Nephron (organoid): ENCODE measurements around the gene ZNF337.

ENCODE experiments used
- H3K27ac Mint-ChIP-seq, 3 experiments: 2 replicates each; pipeline ENCODE4 v1.8.0; 2020; ENCODE audit warnings: mixed read lengths in 3 of 3, mild to moderate bottlenecking in 2 of 3, moderate library complexity in 1 of 3
- H3K27me3 Mint-ChIP-seq: 2 replicates; pipeline ENCODE4 v1.8.0; 2021; ENCODE audit warnings: low read depth, mild to moderate bottlenecking, moderate library complexity, mixed read lengths
- H3K36me3 Mint-ChIP-seq: 2 replicates; pipeline ENCODE4 v1.8.0; 2020; ENCODE audit warnings: low read depth, mixed read lengths
- H3K4me1 Mint-ChIP-seq: 2 replicates; pipeline ENCODE4 v1.8.0; 2020; ENCODE audit warnings: mixed read lengths
- H3K4me3 Mint-ChIP-seq, 3 experiments: 2 replicates each; pipeline ENCODE4 v1.8.0; 2020; ENCODE audit warnings: mild to moderate bottlenecking in 3 of 3, mixed read lengths in 3 of 3, moderate library complexity in 2 of 3
- H3K9me3 Mint-ChIP-seq: 2 replicates; pipeline ENCODE4 v1.8.0; 2020; ENCODE audit warnings: mixed read lengths
- CTCF ChIP-seq, 3 experiments: fragments of 200-600 bp; sonication (generic); IDR thresholded peaks; one replicate each; pipeline ENCODE4 v1.5.0; 2021; ENCODE audit warnings: antibody characterized with exemption in 3 of 3; ENCODE audit not compliant: unreplicated experiment in 3 of 3

ZNF337 gene

DNA sequence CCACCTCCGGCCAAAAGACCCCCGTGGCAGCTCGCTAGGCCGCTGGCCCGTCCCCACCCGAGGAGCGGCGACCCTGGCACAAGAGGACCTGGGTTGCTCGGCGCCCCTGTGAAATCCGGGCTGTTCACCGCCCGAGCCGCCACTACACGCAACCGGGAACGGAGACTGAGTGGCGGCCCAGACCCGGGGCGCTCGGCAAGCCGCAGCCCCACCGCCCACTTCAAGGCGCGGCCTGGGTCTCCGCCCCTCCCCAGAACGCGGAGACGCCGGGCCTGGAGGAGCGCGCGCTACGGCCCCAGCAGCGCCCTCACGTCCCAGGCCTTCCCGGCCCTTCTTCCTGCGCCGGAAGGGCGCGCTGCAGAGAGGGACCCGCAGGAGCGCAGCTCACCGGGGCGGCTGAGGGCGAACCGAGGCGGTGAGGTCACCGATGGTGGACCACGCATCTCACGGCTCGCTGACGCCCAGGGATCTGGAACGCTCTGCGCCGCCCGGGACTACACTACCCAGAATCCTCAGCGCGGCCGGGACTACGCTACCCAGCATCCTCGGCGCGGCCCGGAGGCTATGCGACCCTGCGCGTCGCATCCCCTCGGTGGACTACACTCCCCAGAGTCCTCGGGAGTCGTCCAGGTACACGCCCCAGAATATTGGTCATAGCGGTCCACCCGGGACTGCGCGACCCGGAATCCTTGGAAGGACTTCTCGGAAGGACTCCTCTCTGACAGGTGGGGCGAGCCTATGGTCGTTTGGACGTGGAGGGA lies at the start of gene ZNF337:
TSS of gene ZNF337 (minus strand) at position 483 of the 761 bp plus-strand sequence. CDS start 10,436 bp downstream, outside the sequence.
- no peaks in the 10 kb centered on the region for H3K27me3 Mint-ChIP-seq
- peak within 1 kb of the TSS; percentile 97 for H3K4me3 Mint-ChIP-seq
- H3K27ac Mint-ChIP-seq: peak within 1 kb of the TSS; percentile 86 to 98 (median 96)
- no peak for TF ChIP-seq CTCF (IDR thresholded peaks at IDR 0.05; ENCODE audit: unreplicated experiment in 3 of 3)
- H3K36me3 Mint-ChIP-seq: peaks cover 20% of the 10 kb centered on the region
- peaks cover 19% of the 10 kb centered on the region for H3K4me1 Mint-ChIP-seq
- H3K9me3 Mint-ChIP-seq: peaks cover 20% of the 10 kb centered on the region

- no peaks in the 10 kb centered on the region for H3K36me3 Mint-ChIP-seq
Measured at GRCh38 chr20:25745738-25746137, 49.1 kb upstream of the ZNF337 start.

DNA sequence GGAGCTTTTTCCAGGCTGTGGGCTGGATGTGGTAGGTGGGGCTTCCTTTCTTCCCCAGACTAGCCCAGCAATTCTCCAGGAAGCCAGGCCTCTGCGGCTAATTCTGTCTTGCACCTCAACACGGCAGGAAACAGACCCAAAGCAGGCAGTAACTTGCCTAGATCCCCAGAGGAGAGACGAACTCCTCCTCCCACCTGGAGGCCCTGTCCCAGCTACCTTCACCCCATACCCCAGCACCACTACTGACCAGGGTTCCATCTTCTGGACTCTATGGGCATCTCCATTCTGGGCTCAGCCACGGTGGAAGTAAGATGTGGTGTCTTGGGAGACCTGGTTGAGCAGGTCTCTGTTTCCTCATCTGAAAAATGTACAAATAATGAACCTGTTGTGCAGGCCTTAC lies 48.4 kb upstream of the ZNF337 start:
- Mint-ChIP-seq H3K9me3 (no peaks in the 10 kb centered on the region), H3K4me3 (no peak overlapping the region), H3K27ac (no peak overlapping the region), H3K4me1 (no peaks in the 10 kb centered on the region), H3K36me3 (no peaks in the 10 kb centered on the region), H3K27me3 (no peaks in the 10 kb centered on the region)
- TF ChIP-seq CTCF (IDR thresholded peaks at IDR 0.05; ENCODE audit: unreplicated experiment in 3 of 3): no peak

More at GRCh38 chr20:25745738-25746137, 49.1 kb upstream of the ZNF337 start:
- Mint-ChIP-seq H3K4me3 (no peak overlapping the region), H3K4me1 (no peaks in the 10 kb centered on the region), H3K27me3 (no peaks in the 10 kb centered on the region), H3K27ac (no peak overlapping the region), H3K9me3 (no peaks in the 10 kb centered on the region)
- TF ChIP-seq CTCF (IDR thresholded peaks at IDR 0.05; ENCODE audit: unreplicated experiment in 3 of 3): no peak

- H3K9me3 Mint-ChIP-seq: no peaks in the 10 kb centered on the region
- no peak overlapping the region for H3K27ac Mint-ChIP-seq
- H3K4me1 Mint-ChIP-seq: no peaks in the 10 kb centered on the region
Measured at GRCh38 chr20:25744261-25744660, 47.6 kb upstream of the ZNF337 start.

DNA sequence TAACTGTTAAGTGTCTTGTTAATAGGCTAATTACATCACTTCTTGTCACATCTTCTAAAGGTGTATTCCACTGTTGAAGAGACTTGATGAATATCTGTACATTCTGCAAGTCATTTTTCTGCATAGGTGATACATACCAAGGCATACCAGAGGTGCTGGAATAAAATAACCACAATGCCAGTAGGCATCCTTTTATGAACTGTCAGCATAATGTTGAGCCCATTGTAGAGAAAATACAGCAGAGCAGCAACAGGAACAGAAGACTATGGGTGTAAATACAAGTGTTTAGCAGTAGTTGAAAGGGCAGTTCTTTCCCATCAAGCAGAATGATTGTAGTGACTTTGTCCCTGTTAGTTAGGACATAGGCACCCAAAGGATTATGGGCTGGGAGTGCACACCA lies 44.4 kb upstream of the ZNF337 start:
- no peak for TF ChIP-seq CTCF (IDR thresholded peaks at IDR 0.05; ENCODE audit: unreplicated experiment in 3 of 3)
- H3K4me1 Mint-ChIP-seq: no peaks in the 10 kb centered on the region
- H3K9me3 Mint-ChIP-seq: no peaks in the 10 kb centered on the region
- no peaks in the 10 kb centered on the region for H3K27me3 Mint-ChIP-seq
- H3K27ac Mint-ChIP-seq: no peak overlapping the region
- no peaks in the 10 kb centered on the region for H3K36me3 Mint-ChIP-seq
- no peak overlapping the region for H3K4me3 Mint-ChIP-seq

More at GRCh38 chr20:25744261-25744660, 47.6 kb upstream of the ZNF337 start:
- no peak for TF ChIP-seq CTCF (IDR thresholded peaks at IDR 0.05; ENCODE audit: unreplicated experiment in 3 of 3)
- Mint-ChIP-seq H3K36me3 (no peaks in the 10 kb centered on the region), H3K4me3 (no peak overlapping the region), H3K27me3 (no peaks in the 10 kb centered on the region)
